ENCODE measurements around the gene SLC38A5.

SLC38A5 gene
- 0.42 to 32.5 (median 1.8) reads per million in 17 experiments for total RNA-seq

GRCh38 chrX:48470110-48470832, at the start of gene SLC38A5:
Gene SLC38A5, minus strand, starts transcription at chrX:48470260. Its CDS starts 2,336 bp downstream, at chrX:48467924.
- DNase-seq, result no peak

- DNase-seq, result peak in 3 of 4 experiments; percentile 29 to 44 (median 35)
These were observed 49.4 kb upstream of the SLC38A5 start for GRCh38 chrX:48519481-48519880.

- no peak for DNase-seq
These were observed 46.9 kb upstream of the SLC38A5 start for GRCh38 chrX:48516987-48517386.

GRCh38 chrX:48516285-48516684, 46.2 kb upstream of the SLC38A5 start:
- no peak for DNase-seq

GRCh38 chrX:48515842-48516241, 45.8 kb upstream of the SLC38A5 start:
- DNase-seq, result no peak

GRCh38 chrX:48514868-48515460, 44.9 kb upstream of the SLC38A5 start:
- DNase-seq, result no peak

- DNase-seq, result no peak
These were observed 44.2 kb upstream of the SLC38A5 start for GRCh38 chrX:48514126-48514806.

GRCh38 chrX:48513670-48514069, 43.6 kb upstream of the SLC38A5 start:
- no peak for DNase-seq

GRCh38 chrX:48512371-48512935, 42.4 kb upstream of the SLC38A5 start:
- DNase-seq, result no peak

- peak in 3 of 4 experiments; percentile 19 to 46 (median 33) for DNase-seq
These were observed 41.5 kb upstream of the SLC38A5 start for GRCh38 chrX:48511560-48511959.

GRCh38 chrX:48509619-48510018, 39.6 kb upstream of the SLC38A5 start:
- DNase-seq, result no peak

- no peak for DNase-seq
These were observed 39.2 kb upstream of the SLC38A5 start for GRCh38 chrX:48509245-48509590.

GRCh38 chrX:48508400-48509244, 38.6 kb upstream of the SLC38A5 start, which contains the start of gene PORCN:
Gene PORCN, plus strand, starts transcription at chrX:48508992. Its CDS starts 829 bp downstream, at chrX:48509821.
- peak; percentile 65 to 89 (median 77) for DNase-seq

- no peak for DNase-seq
These were observed 37.2 kb upstream of the SLC38A5 start for GRCh38 chrX:48507246-48507645.

- no peak for DNase-seq
These were observed 35.4 kb upstream of the SLC38A5 start for GRCh38 chrX:48505481-48505880.

GRCh38 chrX:48504261-48504660, 34.2 kb upstream of the SLC38A5 start:
- DNase-seq, result no peak

GRCh38 chrX:48498374-48498809, 28.3 kb upstream of the SLC38A5 start:
- peak; percentile 31 to 57 (median 48) for DNase-seq

GRCh38 chrX:48497871-48498270, 27.8 kb upstream of the SLC38A5 start:
- no peak for DNase-seq

GRCh38 chrX:48496660-48497059, 26.6 kb upstream of the SLC38A5 start:
- DNase-seq, result no peak

- peak; percentile 24 to 48 (median 38) for DNase-seq
These were observed 23.9 kb upstream of the SLC38A5 start for GRCh38 chrX:48493890-48494364.

GRCh38 chrX:48492293-48492910, 22.3 kb upstream of the SLC38A5 start:
- peak; percentile 67 to 81 (median 78) for DNase-seq

GRCh38 chrX:48491809-48492208, 21.7 kb upstream of the SLC38A5 start:
- no peak for DNase-seq
